ENCODE data around the gene BAZ2A.

DNA sequence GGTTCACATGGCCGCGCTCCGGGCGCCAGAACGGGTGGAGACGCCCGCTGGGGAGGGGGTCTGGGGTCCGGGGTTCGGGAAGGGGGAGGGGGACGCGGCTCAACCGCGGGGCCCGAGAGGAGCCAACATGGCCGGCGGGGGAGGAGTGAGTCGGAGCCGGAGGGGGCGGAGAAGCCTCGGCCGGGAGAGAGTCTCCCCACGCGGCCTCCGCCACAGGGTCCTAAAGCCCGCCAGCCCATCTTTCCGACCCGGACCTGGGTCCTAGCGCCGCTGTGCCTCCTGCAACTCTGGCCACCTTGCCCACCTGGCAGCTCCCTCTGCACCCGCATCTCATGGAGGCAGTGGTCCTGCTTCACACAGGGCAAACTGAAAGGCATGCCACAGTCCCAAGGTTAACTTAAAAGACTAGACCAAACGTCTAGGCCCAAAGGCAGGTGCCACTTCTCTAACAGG, at the start of gene BAZ2A:
- TF ChIP-seq, protein P1, sequence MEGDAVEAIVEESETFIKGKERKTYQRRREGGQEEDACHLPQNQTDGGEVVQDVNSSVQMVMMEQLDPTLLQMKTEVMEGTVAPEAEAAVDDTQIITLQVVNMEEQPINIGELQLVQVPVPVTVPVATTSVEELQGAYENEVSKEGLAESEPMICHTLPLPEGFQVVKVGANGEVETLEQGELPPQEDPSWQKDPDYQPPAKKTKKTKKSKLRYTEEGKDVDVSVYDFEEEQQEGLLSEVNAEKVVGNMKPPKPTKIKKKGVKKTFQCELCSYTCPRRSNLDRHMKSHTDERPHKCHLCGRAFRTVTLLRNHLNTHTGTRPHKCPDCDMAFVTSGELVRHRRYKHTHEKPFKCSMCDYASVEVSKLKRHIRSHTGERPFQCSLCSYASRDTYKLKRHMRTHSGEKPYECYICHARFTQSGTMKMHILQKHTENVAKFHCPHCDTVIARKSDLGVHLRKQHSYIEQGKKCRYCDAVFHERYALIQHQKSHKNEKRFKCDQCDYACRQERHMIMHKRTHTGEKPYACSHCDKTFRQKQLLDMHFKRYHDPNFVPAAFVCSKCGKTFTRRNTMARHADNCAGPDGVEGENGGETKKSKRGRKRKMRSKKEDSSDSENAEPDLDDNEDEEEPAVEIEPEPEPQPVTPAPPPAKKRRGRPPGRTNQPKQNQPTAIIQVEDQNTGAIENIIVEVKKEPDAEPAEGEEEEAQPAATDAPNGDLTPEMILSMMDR (conservative IDR thresholded peaks at IDR 0.05; ENCODE audit: low read length) = no peak
- TF ChIP-seq EZH2phosphoT487 (IDR thresholded peaks at IDR 0.05; ENCODE audit: borderline replicate concordance) = no peak
